ENCODE data around the gene CDIP1.
A peak's percentile ranks its signal among the peaks of the same experiment; 100 is the strongest.

The CDIP1 gene

GRCh38 chr16:4548124-4548523, 9.6 kb upstream of the CDIP1 start:
- H3K4me1 ChIP-seq (ENCODE audit: control insufficient read depth in 5 of 5, insufficient read depth in 5 of 5, low read length in 5 of 5) = no peaks in the 10 kb centered on the region
- peaks cover 0 to 3% (median 0%) of the 10 kb centered on the region in 5 donors for H3K27me3 ChIP-seq (ENCODE audit: control insufficient read depth in 5 of 5, insufficient read depth in 4 of 5, low read length in 5 of 5)
- no peaks in the 10 kb centered on the region for H3K36me3 ChIP-seq (ENCODE audit: control insufficient read depth in 5 of 5, insufficient read depth in 5 of 5, low read length in 5 of 5)
- H3K4me3 ChIP-seq (ENCODE audit: low read depth in 1 of 5, low read length in 5 of 5) = no peak overlapping the region
- no peak overlapping the region for H3K27ac ChIP-seq (ENCODE audit: low read depth, low read length)
- H3K9ac ChIP-seq (ENCODE audit: low read length in 5 of 5) = no peak overlapping the region
- H3K9me3 ChIP-seq (ENCODE audit: control insufficient read depth in 5 of 5, low read length in 5 of 5) = no peaks in the 10 kb centered on the region

GRCh38 chr16:4544473-4544872, 5.9 kb upstream of the CDIP1 start:
- Histone ChIP-seq H3K27ac (ENCODE audit: low read depth, low read length) (no peak overlapping the region), H3K4me1 (ENCODE audit: control insufficient read depth in 5 of 5, insufficient read depth in 5 of 5, low read length in 5 of 5) (no peaks in the 10 kb centered on the region), H3K9me3 (ENCODE audit: control insufficient read depth in 5 of 5, low read length in 5 of 5) (peaks cover 0 to 8% (median 6%) of the 10 kb centered on the region in 5 donors), H3K9ac (ENCODE audit: low read length in 5 of 5) (no peak overlapping the region), H3K36me3 (ENCODE audit: control insufficient read depth in 5 of 5, insufficient read depth in 5 of 5, low read length in 5 of 5) (no peaks in the 10 kb centered on the region), H3K27me3 (ENCODE audit: control insufficient read depth in 5 of 5, insufficient read depth in 4 of 5, low read length in 5 of 5) (no peaks in the 10 kb centered on the region), H3K4me3 (ENCODE audit: low read depth in 1 of 5, low read length in 5 of 5) (no peak overlapping the region)

GRCh38 chr16:4539716-4540284, 1.2 kb upstream of the CDIP1 start:
- Histone ChIP-seq H3K9me3 (ENCODE audit: control insufficient read depth in 5 of 5, low read length in 5 of 5) (peaks cover 0 to 13% (median 6%) of the 10 kb centered on the region in 5 donors), H3K27ac (ENCODE audit: low read depth, low read length) (no peak overlapping the region), H3K4me3 (ENCODE audit: low read depth in 1 of 5, low read length in 5 of 5) (peak overlapping the region in 1 of 5 donors; percentile 13), H3K9ac (ENCODE audit: low read length in 5 of 5) (no peak overlapping the region), H3K4me1 (ENCODE audit: control insufficient read depth in 5 of 5, insufficient read depth in 5 of 5, low read length in 5 of 5) (peaks cover 0 to 15% (median 13%) of the 10 kb centered on the region in 5 donors), H3K36me3 (ENCODE audit: control insufficient read depth in 5 of 5, insufficient read depth in 5 of 5, low read length in 5 of 5) (no peaks in the 10 kb centered on the region), H3K27me3 (ENCODE audit: control insufficient read depth in 5 of 5, insufficient read depth in 4 of 5, low read length in 5 of 5) (no peaks in the 10 kb centered on the region)

GRCh38 chr16:4537376-4538343, 913 bp downstream of the CDIP1 start:
- peak overlapping the region; percentile 59 to 80 (median 68) for H3K4me3 ChIP-seq (ENCODE audit: low read depth in 1 of 5, low read length in 5 of 5)

GRCh38 chr16:4536391-4537106, 2.0 kb downstream of the CDIP1 start:
- H3K9ac ChIP-seq (ENCODE audit: low read length in 5 of 5) = peak overlapping the region in 1 of 5 donors; percentile 77
- H3K4me3 ChIP-seq (ENCODE audit: low read depth in 1 of 5, low read length in 5 of 5) = no peak overlapping the region

More at GRCh38 chr16:4537376-4538343, 913 bp downstream of the CDIP1 start:
- Histone ChIP-seq H3K4me1 (ENCODE audit: control insufficient read depth in 5 of 5, insufficient read depth in 5 of 5, low read length in 5 of 5) (peaks cover 0 to 30% (median 13%) of the 10 kb centered on the region in 5 donors), H3K27ac (ENCODE audit: low read depth, low read length) (peak overlapping the region; percentile 54), H3K27me3 (ENCODE audit: control insufficient read depth in 5 of 5, insufficient read depth in 4 of 5, low read length in 5 of 5) (no peaks in the 10 kb centered on the region), H3K9ac (ENCODE audit: low read length in 5 of 5) (peak overlapping the region; percentile 48 to 77 (median 71)), H3K36me3 (ENCODE audit: control insufficient read depth in 5 of 5, insufficient read depth in 5 of 5, low read length in 5 of 5) (peaks cover 0 to under 1% (median 0%) of the 10 kb centered on the region in 5 donors), H3K9me3 (ENCODE audit: control insufficient read depth in 5 of 5, low read length in 5 of 5) (peaks cover 0 to 13% (median 6%) of the 10 kb centered on the region in 5 donors)

GRCh38 chr16:4535627-4536108, 2.9 kb downstream of the CDIP1 start:
- Histone ChIP-seq H3K9ac (ENCODE audit: low read length in 5 of 5) (no peak overlapping the region), H3K4me1 (ENCODE audit: control insufficient read depth in 5 of 5, insufficient read depth in 5 of 5, low read length in 5 of 5) (peaks cover 0 to 30% (median 13%) of the 10 kb centered on the region in 5 donors), H3K9me3 (ENCODE audit: control insufficient read depth in 5 of 5, low read length in 5 of 5) (peaks cover 0 to 13% (median 6%) of the 10 kb centered on the region in 5 donors), H3K36me3 (ENCODE audit: control insufficient read depth in 5 of 5, insufficient read depth in 5 of 5, low read length in 5 of 5) (peaks cover 0 to 13% (median 4%) of the 10 kb centered on the region in 5 donors), H3K4me3 (ENCODE audit: low read depth in 1 of 5, low read length in 5 of 5) (no peak overlapping the region), H3K27me3 (ENCODE audit: control insufficient read depth in 5 of 5, insufficient read depth in 4 of 5, low read length in 5 of 5) (no peaks in the 10 kb centered on the region), H3K27ac (ENCODE audit: low read depth, low read length) (no peak overlapping the region)

More at GRCh38 chr16:4536391-4537106, 2.0 kb downstream of the CDIP1 start:
- Histone ChIP-seq H3K4me1 (ENCODE audit: control insufficient read depth in 5 of 5, insufficient read depth in 5 of 5, low read length in 5 of 5) (peaks cover 0 to 30% (median 13%) of the 10 kb centered on the region in 5 donors), H3K9me3 (ENCODE audit: control insufficient read depth in 5 of 5, low read length in 5 of 5) (peaks cover 0 to 13% (median 6%) of the 10 kb centered on the region in 5 donors), H3K27ac (ENCODE audit: low read depth, low read length) (no peak overlapping the region), H3K27me3 (ENCODE audit: control insufficient read depth in 5 of 5, insufficient read depth in 4 of 5, low read length in 5 of 5) (no peaks in the 10 kb centered on the region), H3K36me3 (ENCODE audit: control insufficient read depth in 5 of 5, insufficient read depth in 5 of 5, low read length in 5 of 5) (peaks cover 0 to 10% (median 4%) of the 10 kb centered on the region in 5 donors)

- H3K9me3 ChIP-seq (ENCODE audit: control insufficient read depth in 5 of 5, low read length in 5 of 5) = peaks cover 0 to 3% (median 0%) of the 10 kb centered on the region in 5 donors
- peaks cover 0 to 13% (median 4%) of the 10 kb centered on the region in 5 donors for H3K36me3 ChIP-seq (ENCODE audit: control insufficient read depth in 5 of 5, insufficient read depth in 5 of 5, low read length in 5 of 5)
- H3K4me3 ChIP-seq (ENCODE audit: low read depth in 1 of 5, low read length in 5 of 5) = no peak overlapping the region
- H3K9ac ChIP-seq (ENCODE audit: low read length in 5 of 5) = peak overlapping the region in 1 of 5 donors; percentile 23
- H3K4me1 ChIP-seq (ENCODE audit: control insufficient read depth in 5 of 5, insufficient read depth in 5 of 5, low read length in 5 of 5) = peaks cover 0 to 30% (median 13%) of the 10 kb centered on the region in 5 donors
- H3K27me3 ChIP-seq (ENCODE audit: control insufficient read depth in 5 of 5, insufficient read depth in 4 of 5, low read length in 5 of 5) = no peaks in the 10 kb centered on the region
- H3K27ac ChIP-seq (ENCODE audit: low read depth, low read length) = no peak overlapping the region
Measured at GRCh38 chr16:4534151-4534790, 4.3 kb downstream of the CDIP1 start.

- Histone ChIP-seq H3K9me3 (ENCODE audit: control insufficient read depth in 5 of 5, low read length in 5 of 5) (no peaks in the 10 kb centered on the region), H3K4me1 (ENCODE audit: control insufficient read depth in 5 of 5, insufficient read depth in 5 of 5, low read length in 5 of 5) (peaks cover 0 to 30% (median 13%) of the 10 kb centered on the region in 5 donors), H3K27ac (ENCODE audit: low read depth, low read length) (no peak overlapping the region), H3K36me3 (ENCODE audit: control insufficient read depth in 5 of 5, insufficient read depth in 5 of 5, low read length in 5 of 5) (peaks cover 0 to 13% (median 4%) of the 10 kb centered on the region in 5 donors), H3K27me3 (ENCODE audit: control insufficient read depth in 5 of 5, insufficient read depth in 4 of 5, low read length in 5 of 5) (no peaks in the 10 kb centered on the region), H3K4me3 (ENCODE audit: low read depth in 1 of 5, low read length in 5 of 5) (no peak overlapping the region), H3K9ac (ENCODE audit: low read length in 5 of 5) (no peak overlapping the region)
Measured at GRCh38 chr16:4533490-4533889, 5.1 kb downstream of the CDIP1 start.

- H3K4me3 ChIP-seq (ENCODE audit: low read depth in 1 of 5, low read length in 5 of 5) = no peak overlapping the region
- no peaks in the 10 kb centered on the region for H3K27me3 ChIP-seq (ENCODE audit: control insufficient read depth in 5 of 5, insufficient read depth in 4 of 5, low read length in 5 of 5)
- H3K36me3 ChIP-seq (ENCODE audit: control insufficient read depth in 5 of 5, insufficient read depth in 5 of 5, low read length in 5 of 5) = peaks cover 0 to 13% (median 4%) of the 10 kb centered on the region in 5 donors
- H3K9ac ChIP-seq (ENCODE audit: low read length in 5 of 5) = no peak overlapping the region
- peaks cover 0 to 25% (median 5%) of the 10 kb centered on the region in 5 donors for H3K4me1 ChIP-seq (ENCODE audit: control insufficient read depth in 5 of 5, insufficient read depth in 5 of 5, low read length in 5 of 5)
- no peak overlapping the region for H3K27ac ChIP-seq (ENCODE audit: low read depth, low read length)
- no peaks in the 10 kb centered on the region for H3K9me3 ChIP-seq (ENCODE audit: control insufficient read depth in 5 of 5, low read length in 5 of 5)
Measured at GRCh38 chr16:4532238-4532637, 6.3 kb downstream of the CDIP1 start.
